ENCODE measurements around the gene ISX. TPM values are rescaled to one million over a fixed set of nuclear protein-coding genes. Genes with fewer than 3 reads are reported as not detected.

The ISX gene
- total RNA-seq, 1 experiment from 2014 or later: not detected

DNA sequence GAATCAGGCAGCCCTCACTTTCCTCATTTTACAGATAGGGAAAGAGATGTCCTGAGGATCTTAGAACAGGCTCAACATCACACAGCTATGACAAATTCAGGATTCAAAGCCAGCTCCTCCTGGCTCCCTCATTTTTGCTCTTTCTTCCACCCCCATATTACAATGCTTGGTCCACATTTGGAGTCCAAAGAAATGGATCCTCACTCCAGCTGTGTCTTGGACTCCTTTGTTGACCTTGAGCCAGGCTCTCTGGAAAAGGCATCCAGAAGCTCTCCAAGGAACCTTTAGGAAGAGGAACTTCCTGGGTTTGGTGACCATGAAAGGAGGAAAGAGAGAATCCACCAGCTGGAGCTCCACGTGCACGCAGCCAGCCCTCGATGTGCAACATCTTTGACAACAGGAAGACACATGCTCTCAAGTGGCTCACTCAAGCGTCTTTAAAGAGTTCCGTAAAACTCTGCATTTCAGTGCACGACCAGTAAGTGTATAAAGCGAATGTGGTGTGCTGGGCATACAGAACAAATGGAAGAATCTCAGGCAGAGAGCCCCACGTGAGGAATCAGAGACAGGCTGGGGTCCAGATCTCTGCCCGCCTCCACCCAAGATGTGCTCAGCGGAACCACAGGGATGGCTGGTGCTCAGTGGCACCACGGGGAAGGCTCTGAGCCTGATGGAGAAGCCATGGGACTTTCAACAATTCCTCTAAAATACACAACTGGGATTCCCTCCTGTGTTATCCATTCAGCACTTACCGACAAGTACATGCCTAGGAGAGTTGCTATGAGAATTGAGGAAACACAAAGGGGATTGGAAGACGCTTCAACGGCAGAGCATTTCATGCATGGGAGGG is 48.4 kb downstream of the ISX start:
- H3K9me3 ChIP-seq (ENCODE audit: low read depth, low read length, poor library complexity, severe bottlenecking): no peaks in the 10 kb centered on the region
- no peak for TF ChIP-seq EZH2 (IDR thresholded peaks at IDR 0.05; ENCODE audit: borderline replicate concordance, low read depth, low read length, poor library complexity, severe bottlenecking)
- TF ChIP-seq, protein P1, sequence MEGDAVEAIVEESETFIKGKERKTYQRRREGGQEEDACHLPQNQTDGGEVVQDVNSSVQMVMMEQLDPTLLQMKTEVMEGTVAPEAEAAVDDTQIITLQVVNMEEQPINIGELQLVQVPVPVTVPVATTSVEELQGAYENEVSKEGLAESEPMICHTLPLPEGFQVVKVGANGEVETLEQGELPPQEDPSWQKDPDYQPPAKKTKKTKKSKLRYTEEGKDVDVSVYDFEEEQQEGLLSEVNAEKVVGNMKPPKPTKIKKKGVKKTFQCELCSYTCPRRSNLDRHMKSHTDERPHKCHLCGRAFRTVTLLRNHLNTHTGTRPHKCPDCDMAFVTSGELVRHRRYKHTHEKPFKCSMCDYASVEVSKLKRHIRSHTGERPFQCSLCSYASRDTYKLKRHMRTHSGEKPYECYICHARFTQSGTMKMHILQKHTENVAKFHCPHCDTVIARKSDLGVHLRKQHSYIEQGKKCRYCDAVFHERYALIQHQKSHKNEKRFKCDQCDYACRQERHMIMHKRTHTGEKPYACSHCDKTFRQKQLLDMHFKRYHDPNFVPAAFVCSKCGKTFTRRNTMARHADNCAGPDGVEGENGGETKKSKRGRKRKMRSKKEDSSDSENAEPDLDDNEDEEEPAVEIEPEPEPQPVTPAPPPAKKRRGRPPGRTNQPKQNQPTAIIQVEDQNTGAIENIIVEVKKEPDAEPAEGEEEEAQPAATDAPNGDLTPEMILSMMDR (conservative IDR thresholded peaks at IDR 0.05; ENCODE audit: low read depth, low read length): no peak
- no peak overlapping the region for H3K27ac ChIP-seq (ENCODE audit: low read depth, low read length, poor library complexity, severe bottlenecking)
- ChIA-PET POLR2A (ENCODE audit: low non-redundant PET) (no interaction called here), CTCF (no interaction called here)
- no peak overlapping the region for H3K4me3 ChIP-seq (ENCODE audit: low read depth, low read length, poor library complexity, severe bottlenecking)
- H3K36me3 ChIP-seq (ENCODE audit: insufficient read depth, low read length, poor library complexity, severe bottlenecking): no peaks in the 10 kb centered on the region
- no TSS peak for BruUV-seq (replicated peaks)
- no peaks in the 10 kb centered on the region for H3K27me3 ChIP-seq (replicated peaks; ENCODE audit: insufficient read depth, low read depth, low read length, poor library complexity)
- no peaks in the 10 kb centered on the region for H3K4me1 ChIP-seq (ENCODE audit: insufficient read depth, low read length, poor library complexity, severe bottlenecking)
- no peak for DNase-seq (ENCODE audit: low spot score)
- intact Hi-C loops (cut with micrococcal nuclease; ENCODE audit: unreplicated experiment): no loop called here

DNA sequence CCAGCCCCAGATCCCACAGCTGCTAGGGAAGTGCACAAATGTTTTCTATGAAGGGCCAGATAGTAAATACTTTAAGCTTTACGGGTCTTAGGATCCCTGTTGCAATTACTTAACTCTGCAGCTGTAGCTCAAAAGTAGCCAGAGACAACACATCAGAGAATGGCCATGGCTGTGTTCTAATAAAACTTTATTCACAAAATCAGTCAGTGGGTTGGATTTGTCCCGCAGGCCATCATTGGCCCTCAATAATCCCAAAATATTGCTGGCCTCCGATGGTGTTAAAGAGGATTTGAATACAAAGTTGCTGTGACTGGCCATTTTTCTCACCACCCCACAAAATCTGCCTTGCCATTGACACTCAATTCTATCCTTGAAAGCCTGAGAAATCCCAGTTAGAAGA is 49.6 kb downstream of the ISX start:
- Histone ChIP-seq H3K4me3 (ENCODE audit: low read depth, low read length, poor library complexity, severe bottlenecking) (no peak overlapping the region), H3K4me1 (ENCODE audit: insufficient read depth, low read length, poor library complexity, severe bottlenecking) (no peaks in the 10 kb centered on the region), H3K36me3 (ENCODE audit: insufficient read depth, low read length, poor library complexity, severe bottlenecking) (no peaks in the 10 kb centered on the region), H3K27me3 (replicated peaks; ENCODE audit: insufficient read depth, low read depth, low read length, poor library complexity) (no peaks in the 10 kb centered on the region), H3K27ac (ENCODE audit: low read depth, low read length, poor library complexity, severe bottlenecking) (no peak overlapping the region), H3K9me3 (ENCODE audit: low read depth, low read length, poor library complexity, severe bottlenecking) (no peaks in the 10 kb centered on the region)
- no TSS peak for BruUV-seq (replicated peaks)
- no peak for TF ChIP-seq EZH2 (IDR thresholded peaks at IDR 0.05; ENCODE audit: borderline replicate concordance, low read depth, low read length, poor library complexity, severe bottlenecking)
- TF ChIP-seq, protein P1 (conservative IDR thresholded peaks at IDR 0.05; ENCODE audit: low read depth, low read length): no peak
- intact Hi-C loops (cut with micrococcal nuclease; ENCODE audit: unreplicated experiment): no loop called here
- DNase-seq (ENCODE audit: low spot score): no peak
- POLR2A ChIA-PET (ENCODE audit: low non-redundant PET): no interaction called here
- CTCF ChIA-PET: no interaction called here

DNA sequence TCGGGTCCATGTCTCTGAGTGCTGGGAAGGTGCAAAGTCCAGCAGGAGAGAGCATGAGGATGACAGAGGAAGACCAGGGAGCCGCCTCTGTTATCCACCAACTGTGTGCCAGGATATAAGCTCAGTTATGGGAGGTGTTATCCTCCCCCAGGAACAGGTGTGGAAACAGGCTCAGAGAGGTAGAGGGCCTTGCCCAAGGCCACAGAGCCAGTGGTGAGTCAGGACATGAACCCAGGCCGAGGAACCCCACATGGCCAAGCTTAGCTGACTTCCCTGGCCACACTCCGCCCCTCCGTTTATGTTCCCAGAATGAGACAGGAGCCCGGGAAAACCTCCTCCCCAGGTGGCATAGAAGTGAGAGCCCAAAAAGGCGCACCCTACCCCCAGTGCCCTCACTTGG is 50.3 kb downstream of the ISX start:
- BruUV-seq (replicated peaks): no TSS peak
- intact Hi-C loops (cut with micrococcal nuclease; ENCODE audit: unreplicated experiment): no loop called here
- CTCF ChIA-PET: interaction anchor here (0.5 kb wide), 1 partner anchor 34 kb away, joined by 3 read pairs; no protein-coding TSS in a partner anchor

More for the DNA sequence above, 50.3 kb downstream of the ISX start:
- POLR2A ChIA-PET (ENCODE audit: low non-redundant PET): no interaction called here
- H3K36me3 ChIP-seq (ENCODE audit: insufficient read depth, low read length, poor library complexity, severe bottlenecking): no peaks in the 10 kb centered on the region
- TF ChIP-seq, protein P1 (conservative IDR thresholded peaks at IDR 0.05; ENCODE audit: low read depth, low read length): no peak
- TF ChIP-seq EZH2 (IDR thresholded peaks at IDR 0.05; ENCODE audit: borderline replicate concordance, low read depth, low read length, poor library complexity, severe bottlenecking): no peak
- H3K9me3 ChIP-seq (ENCODE audit: low read depth, low read length, poor library complexity, severe bottlenecking): no peaks in the 10 kb centered on the region
- no peak for DNase-seq (ENCODE audit: low spot score)
- no peaks in the 10 kb centered on the region for H3K4me1 ChIP-seq (ENCODE audit: insufficient read depth, low read length, poor library complexity, severe bottlenecking)
- no peaks in the 10 kb centered on the region for H3K27me3 ChIP-seq (replicated peaks; ENCODE audit: insufficient read depth, low read depth, low read length, poor library complexity)
- no peak overlapping the region for H3K27ac ChIP-seq (ENCODE audit: low read depth, low read length, poor library complexity, severe bottlenecking)
- no peak overlapping the region for H3K4me3 ChIP-seq (ENCODE audit: low read depth, low read length, poor library complexity, severe bottlenecking)

All from A673 (cell line).